BLaER1 treated with 17β-estradiol and CSF1 and Interleukin-3, amounts not matched to agents 10 nM and 100 nM (cell line): ENCODE data around the gene CASKIN1.

ENCODE experiments used
- H3K27ac ChIP-seq, 11 experiments: shearing (Covaris generic); formaldehyde crosslinking; 2 replicates each; pipeline ENCODE4 v1.8.1; 2022
- H3K27me3 ChIP-seq, 11 experiments: shearing (Covaris generic); formaldehyde crosslinking; 2 replicates each; pipeline ENCODE4 v1.8.1; 2022
- H3K36me3 ChIP-seq, 11 experiments: shearing (Covaris generic); formaldehyde crosslinking; 2 replicates each; pipeline ENCODE4 v1.8.1; 2022
- H3K4me1 ChIP-seq, 10 experiments: shearing (Covaris generic); formaldehyde crosslinking; 2 replicates each; pipeline ENCODE4 v1.8.1; 2022
- H3K4me2 ChIP-seq, 11 experiments: shearing (Covaris generic); formaldehyde crosslinking; 2 replicates each; pipeline ENCODE4 v1.8.1; 2022
- H3K4me3 ChIP-seq, 10 experiments: shearing (Covaris generic); formaldehyde crosslinking; 2 replicates each; pipeline ENCODE4 v1.8.1; 2022
- H3K9ac ChIP-seq, 11 experiments: shearing (Covaris generic); formaldehyde crosslinking; 2 replicates each; pipeline ENCODE4 v1.8.1; 2022
- H3K9me3 ChIP-seq, 11 experiments: shearing (Covaris generic); formaldehyde crosslinking; replicated peaks in 1 of 11; 2 replicates each; pipeline ENCODE4 v1.8.1; 2022
- H4K20me1 ChIP-seq, 11 experiments: shearing (Covaris generic); formaldehyde crosslinking; 2 replicates each; pipeline ENCODE4 v1.8.1; 2022
- Cebpa-rat ChIP-seq, 11 experiments: shearing (Covaris generic); IDR thresholded peaks; 2 replicates each; pipeline ENCODE4 v1.8.1; 2022

Gene CASKIN1

GRCh38 chr16:2154533-2155090 lies 41.8 kb downstream of the CASKIN1 start:
- Histone ChIP-seq H3K4me1 (peaks cover 65 to 72% (median 67%) of the 10 kb centered on the region in 10 experiments), H3K4me3 (peak overlapping the region; percentile 79 to 95 (median 88)), H3K9ac (peak overlapping the region; percentile 83 to 97 (median 94)), H3K27me3 (no peaks in the 10 kb centered on the region), H3K4me2 (peak overlapping the region; percentile 98 to 100 (median 100)), H3K9me3 (peaks cover 0 to 4% (median 0%) of the 10 kb centered on the region in 11 experiments; a peak in 1 of 22 replicates), H3K27ac (peak overlapping the region; percentile 59 to 93 (median 89)), H3K36me3 (peaks cover 28 to 53% (median 45%) of the 10 kb centered on the region in 11 experiments), H4K20me1 (peaks cover 84 to 92% (median 88%) of the 10 kb centered on the region in 11 experiments)
- TF ChIP-seq Cebpa-rat (IDR thresholded peaks at IDR 0.05): no peak

DNA sequence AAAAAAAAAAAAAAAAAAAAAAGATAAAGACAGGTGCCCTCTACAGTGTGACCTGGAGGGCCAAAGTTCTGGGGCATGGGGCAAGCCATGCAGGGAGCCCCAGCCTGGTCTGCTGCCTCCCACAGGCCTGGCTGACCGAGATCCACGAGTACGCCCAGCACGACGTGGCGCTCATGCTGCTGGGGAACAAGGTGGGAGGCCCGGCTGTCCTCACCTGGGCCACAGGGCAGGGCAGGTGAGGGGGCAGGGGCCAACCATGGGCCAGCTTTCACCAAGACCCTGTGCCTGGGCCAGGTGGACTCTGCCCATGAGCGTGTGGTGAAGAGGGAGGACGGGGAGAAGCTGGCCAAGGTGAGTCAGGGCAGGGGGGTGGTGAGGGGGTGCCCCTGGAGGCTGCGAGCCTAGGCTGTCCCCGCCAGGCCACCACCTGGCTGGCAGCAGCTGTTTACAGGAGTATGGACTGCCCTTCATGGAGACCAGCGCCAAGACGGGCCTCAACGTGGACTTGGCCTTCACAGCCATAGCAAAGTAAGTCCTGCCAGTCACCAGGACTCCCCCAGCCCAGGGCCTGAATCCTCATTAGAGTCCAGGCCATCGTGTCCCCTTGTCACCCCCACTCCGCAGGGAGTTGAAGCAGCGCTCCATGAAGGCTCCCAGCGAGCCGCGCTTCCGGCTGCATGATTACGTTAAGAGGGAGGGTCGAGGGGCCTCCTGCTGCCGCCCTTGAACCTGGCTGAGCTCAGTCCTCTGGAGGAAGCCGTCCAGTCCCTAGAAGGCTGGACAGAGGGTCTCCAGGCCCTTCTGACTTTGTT lies 43.5 kb downstream of the CASKIN1 start:
- Histone ChIP-seq H3K4me2 (peak overlapping the region; percentile 98 to 100 (median 100)), H3K9ac (peak overlapping the region; percentile 83 to 97 (median 94)), H3K36me3 (peaks cover 28 to 49% (median 40%) of the 10 kb centered on the region in 11 experiments), H3K4me1 (peaks cover 65 to 72% (median 67%) of the 10 kb centered on the region in 10 experiments), H3K4me3 (peak overlapping the region; percentile 79 to 95 (median 88)), H3K9me3 (peaks cover 0 to 4% (median 0%) of the 10 kb centered on the region in 11 experiments; a peak in 1 of 22 replicates), H3K27ac (peak overlapping the region in 10 of 11 experiments; percentile 66 to 93 (median 90); a peak in 19 of 22 replicates), H3K27me3 (no peaks in the 10 kb centered on the region; a peak in 1 of 22 replicates), H4K20me1 (peaks cover 84 to 92% (median 88%) of the 10 kb centered on the region in 11 experiments)
- no peak for TF ChIP-seq Cebpa-rat (IDR thresholded peaks at IDR 0.05)

GRCh38 chr16:2151188-2152091 lies 45.0 kb downstream of the CASKIN1 start:
- H4K20me1 ChIP-seq: peaks cover 77 to 92% (median 89%) of the 10 kb centered on the region in 11 experiments
- no peak for TF ChIP-seq Cebpa-rat (IDR thresholded peaks at IDR 0.05)
- peak overlapping the region in 7 of 11 experiments; percentile 7 to 93 (median 90); a peak in 8 of 22 replicates for H3K27ac ChIP-seq
- no peaks in the 10 kb centered on the region; a peak in 1 of 22 replicates for H3K27me3 ChIP-seq
- H3K4me1 ChIP-seq: peaks cover 54 to 68% (median 62%) of the 10 kb centered on the region in 10 experiments
- peak overlapping the region; percentile 79 to 95 (median 88); a peak in 16 of 20 replicates for H3K4me3 ChIP-seq
- H3K9me3 ChIP-seq: peaks cover 0 to 4% (median 0%) of the 10 kb centered on the region in 11 experiments; a peak in 1 of 22 replicates
- H3K4me2 ChIP-seq: peak overlapping the region; percentile 98 to 100 (median 100)
- peak overlapping the region; percentile 83 to 97 (median 94) for H3K9ac ChIP-seq
- peaks cover 28 to 43% (median 38%) of the 10 kb centered on the region in 11 experiments for H3K36me3 ChIP-seq

- peaks cover 54 to 68% (median 62%) of the 10 kb centered on the region in 10 experiments for H3K4me1 ChIP-seq
- peaks cover 0 to 4% (median 0%) of the 10 kb centered on the region in 11 experiments; a peak in 1 of 22 replicates for H3K9me3 ChIP-seq
- H3K27me3 ChIP-seq: no peaks in the 10 kb centered on the region; a peak in 1 of 22 replicates
- H4K20me1 ChIP-seq: peaks cover 77 to 95% (median 88%) of the 10 kb centered on the region in 11 experiments
- peak overlapping the region in 8 of 10 experiments; percentile 79 to 95 (median 90); a peak in 17 of 20 replicates for H3K4me3 ChIP-seq
- TF ChIP-seq Cebpa-rat (IDR thresholded peaks at IDR 0.05): no peak
- peak overlapping the region; percentile 83 to 97 (median 94); a peak in 20 of 22 replicates for H3K9ac ChIP-seq
- peak overlapping the region in 6 of 11 experiments; percentile 17 to 91 (median 39); a peak in 7 of 22 replicates for H3K27ac ChIP-seq
- H3K36me3 ChIP-seq: peaks cover 28 to 43% (median 38%) of the 10 kb centered on the region in 11 experiments
- peak overlapping the region; percentile 98 to 100 (median 100) for H3K4me2 ChIP-seq
Measured at GRCh38 chr16:2150418-2151187, 45.8 kb downstream of the CASKIN1 start.

DNA sequence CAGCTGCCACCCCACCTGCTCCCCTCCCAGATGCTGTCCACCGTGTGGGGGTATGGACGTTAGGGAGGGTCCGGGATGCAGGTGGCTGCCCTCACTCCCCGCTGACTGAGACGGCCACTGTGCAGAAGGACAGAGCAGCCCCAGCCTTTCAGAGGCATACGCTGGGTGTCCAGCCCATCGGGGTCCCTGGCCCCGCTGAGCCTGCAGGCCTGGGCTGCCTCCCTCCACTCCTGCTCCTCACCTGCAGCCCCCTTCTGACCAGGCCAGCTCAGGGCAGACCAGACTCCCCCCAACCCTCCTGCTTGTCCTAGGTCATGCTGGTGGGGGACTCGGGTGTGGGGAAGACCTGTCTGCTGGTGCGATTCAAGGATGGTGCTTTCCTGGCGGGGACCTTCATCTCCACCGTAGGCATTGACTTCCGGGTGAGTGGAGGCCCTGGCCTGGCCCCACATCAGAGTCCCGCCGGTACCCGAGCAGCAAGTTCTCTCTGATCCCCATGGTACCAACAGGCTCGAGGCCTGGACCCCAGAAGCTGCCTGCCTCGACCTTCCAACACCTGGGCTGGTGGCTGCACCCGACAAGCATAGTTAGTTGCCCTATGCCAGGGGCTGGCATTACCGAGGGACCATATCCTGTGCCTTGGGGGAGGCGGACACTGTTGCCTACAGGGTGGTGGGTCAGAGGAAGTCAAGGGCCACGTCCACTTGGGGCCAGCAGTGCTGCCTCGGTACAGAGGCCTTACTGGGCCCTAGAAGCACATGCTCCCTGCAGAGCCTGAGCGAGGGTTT lies 46.6 kb downstream of the CASKIN1 start:
- TF ChIP-seq Cebpa-rat (IDR thresholded peaks at IDR 0.05): no peak
- Histone ChIP-seq H4K20me1 (peaks cover 74 to 94% (median 85%) of the 10 kb centered on the region in 11 experiments), H3K27me3 (no peaks in the 10 kb centered on the region; a peak in 1 of 22 replicates), H3K9me3 (peaks cover 0 to 4% (median 0%) of the 10 kb centered on the region in 11 experiments; a peak in 1 of 22 replicates), H3K27ac (peak overlapping the region in 6 of 11 experiments; percentile 17 to 91 (median 39); a peak in 7 of 22 replicates), H3K36me3 (peaks cover 28 to 42% (median 37%) of the 10 kb centered on the region in 11 experiments), H3K4me2 (peak overlapping the region; percentile 98 to 100 (median 100)), H3K9ac (peak overlapping the region; percentile 38 to 97 (median 94); a peak in 19 of 22 replicates), H3K4me3 (peak overlapping the region; percentile 14 to 95 (median 88); a peak in 16 of 20 replicates), H3K4me1 (peaks cover 54 to 68% (median 62%) of the 10 kb centered on the region in 10 experiments)

DNA sequence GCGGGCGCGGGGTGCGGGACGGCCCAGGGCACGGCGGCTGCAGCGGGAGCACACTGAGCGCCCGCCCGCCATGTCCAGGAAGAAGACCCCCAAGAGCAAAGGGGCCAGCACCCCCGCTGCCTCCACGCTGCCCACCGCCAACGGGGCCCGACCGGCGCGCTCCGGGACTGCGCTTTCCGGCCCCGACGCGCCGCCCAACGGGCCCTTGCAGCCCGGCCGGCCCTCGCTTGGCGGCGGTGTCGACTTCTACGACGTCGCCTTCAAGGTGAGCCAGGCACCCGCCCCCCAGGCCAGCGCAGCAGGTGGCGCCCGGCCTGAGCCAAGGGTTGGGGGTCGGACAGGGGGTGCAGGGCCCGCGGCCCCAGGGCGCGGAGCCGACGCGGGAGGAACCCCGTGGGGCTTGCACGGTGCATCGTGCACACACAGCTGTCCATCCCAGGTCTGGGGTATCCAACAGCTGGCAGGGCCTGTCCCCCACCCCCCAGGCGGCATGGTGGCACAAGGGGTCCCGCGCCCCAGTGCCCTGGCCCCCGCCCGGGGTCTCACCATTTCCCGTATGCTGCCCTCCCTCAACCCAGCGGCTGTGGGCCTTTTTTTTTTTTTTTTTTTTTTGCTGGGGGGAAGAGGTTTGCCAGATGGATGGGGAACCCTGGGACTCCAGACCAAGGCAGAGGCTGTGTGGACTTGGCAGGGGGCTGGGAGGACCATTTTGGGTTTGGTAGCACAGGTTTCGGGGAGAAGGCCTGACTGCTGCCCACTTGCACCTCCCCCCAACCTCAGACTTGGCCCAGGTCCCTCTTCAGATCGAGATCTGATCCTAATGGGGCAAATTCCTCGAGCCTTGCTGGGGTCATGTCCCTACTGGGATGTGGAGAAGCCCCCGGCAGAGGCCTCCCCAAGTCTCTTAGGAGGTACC lies 47.4 kb downstream of the CASKIN1 start:
- Histone ChIP-seq H3K4me1 (peaks cover 54 to 75% (median 62%) of the 10 kb centered on the region in 10 experiments), H3K4me3 (peak overlapping the region; percentile 52 to 95 (median 88)), H3K9ac (peak overlapping the region; percentile 38 to 97 (median 94)), H3K9me3 (peaks cover 0 to 3% (median 0%) of the 10 kb centered on the region in 11 experiments; a peak in 1 of 22 replicates), H4K20me1 (peaks cover 65 to 91% (median 77%) of the 10 kb centered on the region in 11 experiments), H3K27ac (peak overlapping the region in 8 of 11 experiments; percentile 21 to 91 (median 49); a peak in 13 of 22 replicates), H3K36me3 (peaks cover 26 to 33% (median 30%) of the 10 kb centered on the region in 11 experiments), H3K27me3 (no peaks in the 10 kb centered on the region; a peak in 1 of 22 replicates), H3K4me2 (peak overlapping the region; percentile 98 to 100 (median 100))
- no peak for TF ChIP-seq Cebpa-rat (IDR thresholded peaks at IDR 0.05)
